Fibroblast of lung (primary cell): ENCODE results near the gene COPA.

ENCODE experiments used
- CTCF ChIP-seq, 2 donors: IDR thresholded peaks in 1 of 2; conservative IDR thresholded peaks in 1 of 2; 1 replicate in 1 of 2; 2 replicates in 1 of 2; pipeline ENCODE4 v1.5.1; 2011 to 2012; ENCODE audit warnings: low read length in 2 of 2, control low read depth in 1 of 2, inconsistent platforms in 1 of 2, low read depth in 1 of 2, mild to moderate bottlenecking in 1 of 2
- EZH2 ChIP-seq: IDR thresholded peaks from 2 replicates; pipeline ENCODE4 v1.5.1; 2012; ENCODE audit warnings: low read length, control low read depth, mild to moderate bottlenecking; ENCODE audit errors: missing control alignments

- TF ChIP-seq CTCF (conservative IDR thresholded peaks at IDR 0.05 in 1 of 2, IDR thresholded peaks at IDR 0.05 in 1 of 2; ENCODE audit: low read depth in 1 of 2, low read length in 2 of 2) (no peak), EZH2 (no peak)
Observed at GRCh38 chr1:160370561-160371345, 27.7 kb upstream of the COPA start.
